Measurements from ENCODE around the gene RIOK3. TPM values are rescaled to one million over a fixed set of nuclear protein-coding genes. Genes with fewer than 3 reads are reported as not detected.
"Not testable (repeated sequence)": the region's sequence is repeated elsewhere in the genome, so short reads cannot be mapped to it uniquely, and the experiment has no call there.

The RIOK3 gene
- polyA plus RNA-seq, 1 experiment, result 30.9 TPM

DNA sequence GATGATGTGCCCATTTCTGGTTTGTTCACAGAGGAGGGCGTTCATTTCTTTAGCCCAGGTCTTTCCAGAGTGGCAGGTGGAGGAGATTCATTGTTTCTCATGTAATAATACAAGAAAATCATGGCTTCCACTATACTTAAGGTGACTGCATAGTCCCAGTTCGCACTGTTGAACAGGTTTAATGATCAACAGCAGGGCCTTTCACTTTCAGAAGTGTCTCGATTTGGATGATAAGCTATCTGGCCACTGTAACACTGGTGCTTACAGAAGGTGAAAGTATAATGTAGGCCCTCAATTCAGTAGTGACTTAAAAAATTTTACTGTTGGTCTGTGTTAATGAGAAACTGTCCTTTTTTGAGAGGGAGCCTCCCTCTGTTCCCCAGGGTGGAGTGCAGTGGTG is 51.6 kb downstream of the RIOK3 start:
- Histone ChIP-seq H3K27me3 (ENCODE audit: control insufficient read depth, insufficient read depth, low read length) (no peaks in the 10 kb centered on the region), H3K36me3 (ENCODE audit: control insufficient read depth, insufficient read depth, low read length) (peaks cover 4% of the 10 kb centered on the region), H3K4me3 (ENCODE audit: low read depth, low read length) (0 out of 2 replicates have a peak overlapping the region, but pooled peaks have one; percentile 0)
- DNase-seq (ENCODE audit: low read depth), result no peak
- ChIA-PET CTCF (interaction anchor here (0.6 to 3.5 kb wide), 5 partner anchors 11 to 191 kb away, joined by 3 to 19 read pairs (median 4); no protein-coding TSS in a partner anchor), POLR2A (no interaction called here)
- no peak for TF ChIP-seq CTCF (IDR thresholded peaks at IDR 0.05; ENCODE audit: insufficient read depth, low read depth, low read length)

DNA sequence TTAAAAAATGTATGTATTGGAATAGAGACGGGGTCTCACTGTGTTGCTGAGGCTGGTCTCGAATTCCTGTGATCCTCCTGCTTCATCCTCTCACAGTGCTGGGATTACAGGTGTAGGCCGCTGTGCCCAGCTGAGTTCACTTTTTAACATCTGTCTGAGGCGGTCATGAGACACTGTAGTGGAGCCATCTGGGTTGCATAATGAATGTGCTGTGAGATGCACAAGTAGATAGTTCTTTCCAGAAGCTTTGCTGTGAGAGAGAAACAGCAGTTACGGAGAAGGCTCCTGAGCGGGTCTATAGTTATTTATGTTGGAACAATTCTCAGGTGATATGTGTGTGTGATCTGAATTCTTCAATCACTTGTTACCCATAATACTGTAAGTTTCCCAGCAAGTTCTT is 53.3 kb downstream of the RIOK3 start:
- POLR2A ChIA-PET, result no interaction called here
- DNase-seq (ENCODE audit: low read depth), result no peak
- Histone ChIP-seq H3K4me3 (ENCODE audit: low read depth, low read length) (no peak overlapping the region), H3K36me3 (ENCODE audit: control insufficient read depth, insufficient read depth, low read length) (peaks cover 6% of the 10 kb centered on the region), H3K27me3 (ENCODE audit: control insufficient read depth, insufficient read depth, low read length) (no peaks in the 10 kb centered on the region)
- TF ChIP-seq CTCF (IDR thresholded peaks at IDR 0.05; ENCODE audit: insufficient read depth, low read depth, low read length), result no peak
- CTCF ChIA-PET, result interaction anchor here (1.6 to 3.5 kb wide), 2 partner anchors 9 to 13 kb away, joined by 5 to 19 read pairs; no protein-coding TSS in a partner anchor

GRCh38 chr18:23510923-23511322 is 57.8 kb downstream of the RIOK3 start:
- H3K27me3 ChIP-seq (ENCODE audit: control insufficient read depth, insufficient read depth, low read length); H3K4me3 ChIP-seq (ENCODE audit: low read depth, low read length); DNase-seq (ENCODE audit: low read depth); H3K36me3 ChIP-seq (ENCODE audit: control insufficient read depth, insufficient read depth, low read length); POLR2A ChIA-PET: not testable (repeated sequence)
- CTCF ChIA-PET, result interaction anchor here (1.7 kb wide), 1 partner anchor 74 kb away, joined by 5 read pairs; no protein-coding TSS in a partner anchor

DNA sequence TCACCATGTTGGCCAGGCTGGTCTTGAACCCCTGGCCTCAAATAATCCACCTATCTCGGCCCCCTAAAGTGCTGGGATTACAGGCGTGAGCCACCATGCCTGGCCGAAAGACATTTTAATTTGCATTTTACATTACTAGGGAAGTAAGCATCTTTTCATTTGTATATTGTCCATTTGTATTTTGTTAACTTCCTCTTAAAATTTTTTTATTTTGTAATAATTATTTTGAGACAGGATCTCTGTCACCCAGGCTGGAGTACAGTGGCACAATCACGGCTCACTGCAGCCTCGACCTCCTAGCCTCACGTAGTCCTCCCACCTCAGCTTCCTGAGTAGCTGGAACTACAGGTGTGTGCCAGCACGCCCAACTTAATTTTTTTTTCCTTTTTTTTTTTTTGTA is 59.1 kb downstream of the RIOK3 start:
- CTCF ChIA-PET, result interaction anchor here (0.7 to 1.1 kb wide), 5 partner anchors 13 to 273 kb away, joined by 3 to 6 read pairs (median 4); no protein-coding TSS in a partner anchor
- H3K36me3 ChIP-seq (ENCODE audit: control insufficient read depth, insufficient read depth, low read length); H3K4me3 ChIP-seq (ENCODE audit: low read depth, low read length); POLR2A ChIA-PET; DNase-seq (ENCODE audit: low read depth); H3K27me3 ChIP-seq (ENCODE audit: control insufficient read depth, insufficient read depth, low read length): not testable (repeated sequence)

DNA sequence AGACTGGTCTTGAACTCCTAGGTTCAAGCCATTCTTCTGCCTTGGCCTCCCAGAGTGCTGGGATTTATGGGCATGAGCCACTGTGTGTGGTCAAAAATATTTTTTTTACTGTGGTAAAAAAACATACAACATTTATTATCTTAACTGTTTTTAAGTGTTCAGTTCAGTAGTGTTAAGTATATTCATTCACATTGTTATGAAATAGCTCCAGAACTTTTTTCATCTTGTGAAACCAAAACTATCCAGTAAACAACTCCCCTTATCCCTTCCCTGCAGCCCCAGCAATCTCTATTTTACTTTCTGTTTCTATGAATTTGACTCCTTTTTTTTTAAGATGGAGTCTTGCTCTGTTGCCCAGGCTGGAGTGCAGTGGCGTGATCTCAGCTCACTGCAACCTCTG is 59.6 kb downstream of the RIOK3 start:
- TF ChIP-seq CTCF (IDR thresholded peaks at IDR 0.05; ENCODE audit: insufficient read depth, low read depth, low read length), result no peak
- CTCF ChIA-PET, result interaction anchor here (0.7 to 1.1 kb wide), 5 partner anchors 13 to 272 kb away, joined by 3 to 6 read pairs (median 4); no protein-coding TSS in a partner anchor
- no peak for DNase-seq (ENCODE audit: low read depth)
- Histone ChIP-seq H3K4me3 (ENCODE audit: low read depth, low read length) (no peak overlapping the region), H3K27me3 (ENCODE audit: control insufficient read depth, insufficient read depth, low read length) (no peaks in the 10 kb centered on the region), H3K36me3 (ENCODE audit: control insufficient read depth, insufficient read depth, low read length) (peaks cover 9% of the 10 kb centered on the region)
- POLR2A ChIA-PET, result no interaction called here

- ChIA-PET POLR2A (no interaction called here), CTCF (interaction anchor here (0.7 to 3.5 kb wide), 26 partner anchors 10 to 603 kb away, joined by 3 to 24 read pairs (median 5); partner anchors contain the start of gene NPC1)
- DNase-seq (ENCODE audit: low read depth), result no peak
- no peak overlapping the region for H3K4me3 ChIP-seq (ENCODE audit: low read depth, low read length)
- peaks cover 12% of the 10 kb centered on the region for H3K36me3 ChIP-seq (ENCODE audit: control insufficient read depth, insufficient read depth, low read length)
- peak; percentile 95 for TF ChIP-seq CTCF (IDR thresholded peaks at IDR 0.05; ENCODE audit: insufficient read depth, low read depth, low read length)
- no peaks in the 10 kb centered on the region for H3K27me3 ChIP-seq (ENCODE audit: control insufficient read depth, insufficient read depth, low read length)
These were observed 62.9 kb downstream of the RIOK3 start for GRCh38 chr18:23515911-23516546.

All from BJ (cell line).